Cerebellar cortex (tissue), 1 donor: ENCODE data around the gene CD52.

ENCODE experiments used
- DNase-seq: peaks from one replicate; pipeline ENCODE4 v3.0.0-alpha.2; 2015; ENCODE audit warnings: low spot score

Gene CD52

DNA sequence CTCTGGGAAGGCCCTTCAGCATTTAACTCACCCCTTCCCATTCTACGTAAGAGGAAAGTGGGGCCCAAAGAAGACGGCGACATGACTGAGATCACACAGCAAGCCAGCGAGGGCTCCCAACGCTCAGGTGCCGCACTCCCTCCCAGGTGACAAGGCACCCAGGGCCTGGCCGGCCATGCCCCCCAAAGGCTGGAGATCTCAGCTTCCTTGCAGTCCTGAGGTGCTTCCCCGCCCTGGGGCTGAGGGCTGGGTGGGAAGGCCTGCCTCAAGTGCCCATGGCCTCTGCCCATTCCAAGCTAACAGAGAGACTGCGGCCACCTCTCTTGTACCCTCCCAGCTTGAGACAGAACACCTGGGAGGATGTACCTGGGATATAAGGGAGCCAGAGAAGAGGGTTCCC lies 37.2 kb downstream of the CD52 start:
- no peak for DNase-seq

DNA sequence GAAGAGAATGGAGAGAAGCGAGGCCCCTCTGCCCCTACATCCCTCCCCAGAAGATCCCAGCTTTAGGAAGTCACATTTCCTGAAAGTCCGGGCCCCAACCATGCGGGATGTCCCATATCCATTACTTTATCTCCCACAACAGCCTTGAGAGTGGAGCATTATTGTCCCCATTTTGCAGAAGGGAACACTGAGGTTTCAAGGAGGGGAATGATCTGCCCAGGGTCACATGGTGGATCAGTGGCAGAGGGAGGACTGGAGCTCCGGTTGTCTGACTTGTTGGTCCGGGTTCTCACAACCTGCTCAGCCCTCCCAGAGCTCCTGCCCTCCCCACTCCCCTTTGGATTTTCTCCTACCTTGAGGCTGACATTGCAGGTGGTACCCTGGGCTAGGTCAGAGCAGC lies 38.3 kb downstream of the CD52 start:
- DNase-seq = no peak

DNA sequence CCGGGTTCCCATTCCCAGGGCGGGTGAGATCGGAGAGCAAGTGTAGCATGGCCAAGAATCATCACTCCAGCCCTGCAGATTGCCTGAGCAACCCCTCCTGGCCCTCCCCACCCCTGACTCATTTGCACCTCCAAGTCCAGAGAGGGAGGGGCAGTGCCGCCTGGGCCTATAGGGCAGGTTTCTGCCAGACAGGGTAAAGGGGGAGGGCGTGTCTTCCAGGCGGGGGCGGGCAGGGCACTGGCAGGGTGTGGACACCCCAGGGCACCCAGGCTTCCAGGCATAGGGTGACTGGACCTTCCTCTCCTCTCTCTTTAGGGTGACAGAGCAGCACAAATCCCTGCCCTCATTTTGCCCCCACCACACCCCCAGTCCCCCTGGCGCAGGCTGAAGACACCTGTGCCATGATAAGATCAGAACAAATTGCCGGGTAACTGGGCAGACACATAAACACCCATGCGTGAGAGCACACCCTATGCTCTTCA lies 39.4 kb downstream of the CD52 start:
- DNase-seq = no peak

DNA sequence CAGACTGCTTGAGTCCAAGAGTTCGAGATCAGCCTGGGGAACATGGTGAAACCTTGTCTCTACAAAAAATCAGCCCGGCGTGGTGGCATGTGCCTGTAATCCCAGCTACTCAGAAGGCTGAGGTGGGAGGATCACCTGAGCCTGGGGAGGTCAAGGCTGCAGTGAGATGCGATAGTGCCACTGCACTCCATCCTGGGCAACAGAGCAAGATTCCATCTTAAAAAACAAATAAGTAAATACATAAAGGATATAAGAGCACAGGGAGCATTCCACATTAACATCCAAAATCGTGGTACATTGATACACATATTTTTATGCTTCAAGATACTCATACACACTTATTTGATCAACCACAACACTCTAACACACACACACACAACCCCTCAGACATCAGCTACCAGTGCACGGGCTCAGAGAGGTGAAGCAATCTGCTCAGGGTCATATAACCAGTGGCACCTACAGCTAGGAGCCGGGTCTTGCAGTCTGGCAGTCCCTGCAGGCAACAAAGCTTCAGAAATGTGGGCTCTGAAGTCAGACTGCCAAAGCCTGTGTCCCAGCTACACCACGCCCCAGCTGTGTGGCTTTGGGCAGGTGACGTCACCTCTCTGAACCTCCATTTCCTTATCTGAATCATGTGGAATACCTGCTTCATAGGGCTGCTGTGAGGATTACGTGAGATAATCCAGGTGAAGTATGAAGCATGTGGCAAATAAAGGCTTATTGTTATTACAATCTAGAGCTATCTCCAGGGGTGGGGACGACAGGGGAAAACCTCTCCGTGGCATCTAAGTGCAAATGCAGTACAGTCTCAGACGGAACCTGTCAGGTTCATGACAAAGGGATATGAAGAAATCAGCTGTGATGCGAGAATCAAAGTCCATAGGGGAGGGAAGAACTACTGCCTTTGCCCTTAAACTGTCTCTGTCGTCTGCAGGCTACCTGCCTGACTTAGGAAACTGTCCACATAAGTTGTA lies 40.9 kb downstream of the CD52 start:
- no peak for DNase-seq

DNA sequence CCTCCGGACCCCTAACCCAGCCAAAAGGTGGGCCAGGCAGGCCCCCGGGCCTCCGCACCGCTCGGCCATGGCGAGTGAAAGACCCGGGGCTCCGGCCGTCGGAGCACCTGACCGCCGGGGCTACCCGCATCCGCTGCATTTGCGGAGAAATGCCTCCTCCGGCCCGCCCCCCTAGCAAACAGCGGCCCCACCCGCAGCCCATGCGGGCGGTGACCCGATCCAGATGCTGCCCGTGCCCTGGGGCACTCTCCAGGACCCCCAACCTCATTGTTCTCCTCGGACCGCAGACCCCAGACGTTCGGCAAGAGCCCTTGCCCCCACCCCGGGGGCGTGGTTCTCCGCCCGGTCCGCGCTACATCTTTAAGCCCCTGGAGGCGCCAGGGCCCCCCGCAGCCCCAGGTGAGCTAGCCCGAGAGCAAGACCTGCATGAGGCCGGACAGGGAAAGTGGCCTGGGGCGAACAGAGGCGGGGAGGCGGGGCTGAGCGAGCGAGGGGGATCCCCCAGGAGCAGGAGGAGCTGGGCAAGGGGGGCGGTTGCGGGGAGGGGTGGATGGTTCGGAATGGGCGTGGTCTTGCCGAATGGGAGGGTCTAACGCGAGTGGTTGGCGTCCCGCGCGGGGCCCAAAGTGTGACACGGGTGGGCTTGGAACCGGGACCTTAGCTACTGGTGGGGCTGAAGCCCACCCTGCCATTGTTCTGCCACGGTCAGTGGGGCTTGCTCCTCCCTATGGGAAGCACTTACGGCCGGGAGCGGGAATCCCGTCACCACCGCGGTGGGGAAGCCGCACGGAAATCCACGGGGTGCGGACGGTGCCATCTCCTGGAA lies 42.4 kb downstream of the CD52 start:
- DNase-seq = no peak

DNA sequence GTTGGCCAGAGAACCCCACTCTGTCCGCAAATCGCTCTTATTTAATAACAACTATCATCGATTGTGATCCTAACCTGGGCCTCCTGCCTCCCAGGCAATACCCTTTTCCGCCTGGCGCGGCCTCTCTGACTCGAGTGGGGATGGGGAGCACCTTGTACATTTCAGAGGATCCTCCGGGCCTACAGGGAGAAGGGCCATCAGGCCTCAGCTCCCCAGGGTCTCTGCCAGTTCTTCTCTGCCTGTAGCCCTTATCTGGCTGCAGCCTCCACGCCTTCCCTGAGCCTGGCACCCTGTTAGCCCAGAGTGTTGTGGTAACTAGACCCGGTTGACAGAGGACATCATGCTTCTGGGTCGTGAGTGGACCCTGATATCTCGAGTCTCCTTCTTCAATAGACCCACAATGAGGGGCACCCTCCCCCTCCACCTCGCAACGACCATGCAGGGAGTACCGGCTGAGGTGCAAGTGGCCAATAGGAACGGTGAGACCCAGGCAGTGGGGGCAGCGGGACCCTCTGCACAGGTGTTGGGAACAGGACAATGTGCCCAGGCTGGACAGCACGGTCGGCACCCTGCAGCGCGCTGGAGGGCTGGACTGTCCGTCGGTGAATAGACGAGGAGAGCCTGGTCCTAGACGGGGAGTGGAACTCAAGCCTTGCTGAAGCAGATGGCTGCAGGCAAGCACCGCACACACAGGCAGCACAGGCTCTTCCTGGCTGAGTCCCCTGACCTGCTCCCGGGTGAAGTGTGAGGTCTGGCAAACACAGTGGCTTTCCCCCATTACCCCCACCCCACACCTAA lies 43.2 kb downstream of the CD52 start:
- no peak for DNase-seq

DNA sequence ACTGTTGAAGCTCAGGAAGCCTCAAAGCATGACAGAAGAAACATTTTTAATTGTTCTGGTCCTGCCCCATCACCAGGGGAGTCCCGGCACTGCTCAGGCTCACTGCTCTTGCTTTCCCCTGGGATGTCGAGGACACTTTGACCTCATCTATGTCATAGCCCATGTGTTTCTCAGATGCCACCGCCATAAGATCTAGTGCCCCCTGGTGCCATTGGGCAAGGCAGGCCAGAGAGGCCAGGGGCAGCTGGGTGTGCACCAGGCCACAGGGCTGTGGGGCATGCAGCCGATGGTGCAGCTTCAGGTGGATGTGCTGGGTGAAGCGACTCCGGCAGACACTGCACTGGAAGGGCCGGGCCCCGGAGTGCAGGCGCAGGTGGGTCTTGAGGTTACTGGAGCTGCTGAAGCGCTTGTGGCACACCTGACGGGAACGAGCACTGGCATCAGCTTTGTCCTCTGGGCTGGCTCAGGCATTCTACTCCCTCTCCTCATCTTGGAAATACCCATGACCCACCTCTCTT lies 43.9 kb downstream of the CD52 start:
- DNase-seq = no peak

DNA sequence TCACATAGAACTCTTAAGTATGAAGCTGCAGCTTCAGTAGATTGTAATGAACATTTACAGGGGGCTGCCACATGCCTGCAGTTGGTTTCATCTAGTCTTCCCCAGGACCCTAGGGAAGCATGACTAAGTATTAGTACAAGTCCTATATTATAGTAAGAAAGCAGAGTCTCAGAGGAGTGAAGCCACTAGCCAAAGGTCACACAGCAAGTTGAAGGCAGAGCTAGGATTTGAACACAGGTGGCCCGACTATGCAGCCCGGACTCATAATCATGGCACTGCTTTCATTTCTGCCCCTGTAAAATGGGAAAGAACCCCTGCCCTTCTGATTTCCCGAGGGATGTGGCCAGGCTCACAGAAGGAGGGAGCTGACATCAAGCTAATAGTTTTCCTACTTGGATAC lies 44.6 kb downstream of the CD52 start:
- DNase-seq = no peak

DNA sequence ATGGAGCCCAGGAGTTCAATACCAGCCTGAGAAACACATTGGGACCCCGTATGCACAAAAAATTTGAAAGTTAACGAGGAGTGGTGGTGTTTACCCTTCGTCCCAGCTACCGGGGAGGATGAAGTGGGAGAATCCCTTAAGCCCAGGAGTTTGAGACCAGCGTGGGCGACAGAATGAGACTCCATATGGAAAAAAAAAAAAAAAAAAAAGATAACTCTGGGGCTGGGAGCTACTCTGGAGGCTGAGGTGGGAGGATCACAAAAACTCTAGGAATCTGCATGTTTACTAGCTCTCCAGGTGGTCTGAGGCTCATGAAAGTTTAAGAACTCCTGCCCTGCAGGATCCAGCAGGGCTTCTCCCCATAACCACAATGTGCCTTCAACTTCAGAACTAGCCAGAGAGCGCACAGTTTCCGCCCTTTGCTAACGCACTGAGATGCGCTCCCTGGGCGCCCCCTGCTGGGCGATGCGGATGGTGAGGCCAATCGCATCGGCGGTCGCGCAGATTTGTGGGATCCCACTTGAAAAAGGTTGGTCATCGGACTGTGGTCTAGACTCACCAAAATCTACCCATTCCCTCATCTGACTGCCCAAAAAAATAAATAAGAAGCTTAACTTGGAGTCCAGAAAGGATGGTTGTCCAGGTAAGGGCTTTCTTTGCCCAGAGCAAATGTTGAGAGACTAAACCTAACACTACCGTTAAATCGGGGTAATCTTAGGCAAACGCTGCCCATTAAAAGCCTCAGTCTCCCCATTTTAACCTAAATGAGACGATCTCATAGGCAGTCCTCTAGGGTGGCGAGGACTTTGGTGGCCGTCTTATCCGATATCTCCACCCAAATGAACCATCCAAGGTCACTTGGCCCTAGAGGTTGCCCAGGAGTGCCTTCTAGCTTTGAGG lies 46.0 kb downstream of the CD52 start:
- DNase-seq = peak; percentile 60

DNA sequence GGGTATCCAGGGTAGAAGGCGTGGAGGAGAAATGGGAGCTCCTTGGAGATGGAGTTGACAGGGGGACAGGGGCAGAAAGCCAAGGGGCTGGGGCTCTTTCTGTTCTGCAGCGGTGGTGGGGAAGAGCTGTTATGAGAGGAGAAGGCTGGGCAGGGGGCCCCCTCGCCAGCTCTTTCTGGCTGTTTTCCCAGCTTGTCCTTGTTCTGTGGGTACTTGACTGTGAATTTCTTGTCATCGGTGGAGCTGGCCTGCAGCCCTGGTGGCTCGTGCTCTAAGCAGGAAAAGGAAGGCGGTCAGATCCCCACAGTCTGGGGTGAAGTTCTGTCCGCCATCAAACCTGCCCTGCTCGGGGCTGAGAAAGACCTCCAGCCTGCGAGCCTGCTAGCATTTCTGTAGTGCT lies 47.2 kb downstream of the CD52 start:
- no peak for DNase-seq

DNA sequence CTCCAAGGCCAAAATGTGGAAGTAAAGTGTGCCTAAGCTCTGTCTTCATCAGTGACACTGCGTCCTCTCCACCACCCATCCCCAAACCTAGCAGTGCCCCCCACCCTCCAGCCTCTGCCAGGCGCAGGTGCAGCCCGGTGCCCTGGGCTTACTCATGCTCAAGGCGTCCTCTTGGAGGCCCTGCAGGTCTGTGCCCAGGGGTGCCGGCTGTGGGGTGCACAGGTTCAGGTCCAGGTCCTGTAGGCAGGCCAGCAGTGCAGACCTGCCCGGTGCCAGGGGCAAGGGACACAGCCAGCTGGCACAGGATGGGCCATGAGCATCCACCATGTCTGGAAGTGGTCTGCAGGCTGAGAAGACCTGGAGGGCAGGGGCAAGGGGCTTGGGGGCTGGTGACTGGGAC lies 49.7 kb downstream of the CD52 start:
- no peak for DNase-seq

DNA sequence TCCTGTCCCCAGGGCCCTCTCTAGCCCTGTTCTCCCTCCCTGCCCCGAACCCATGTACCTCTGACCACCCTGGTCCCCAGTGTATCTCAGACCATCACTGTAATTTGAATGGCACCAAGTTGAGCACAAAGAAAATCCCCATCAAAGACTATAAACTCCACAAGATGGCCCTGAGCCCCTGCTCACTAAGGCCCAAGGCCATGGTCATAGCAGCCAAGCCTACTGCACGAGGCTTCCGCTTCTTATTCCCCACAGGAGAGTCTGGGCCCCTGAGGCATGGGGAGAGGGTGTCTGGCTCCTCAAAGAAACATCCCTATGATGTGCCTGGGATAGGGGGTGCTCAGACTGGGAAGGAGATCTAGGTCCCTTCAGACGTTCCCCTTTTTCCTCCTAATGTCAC lies 50.2 kb downstream of the CD52 start:
- DNase-seq = no peak

DNA sequence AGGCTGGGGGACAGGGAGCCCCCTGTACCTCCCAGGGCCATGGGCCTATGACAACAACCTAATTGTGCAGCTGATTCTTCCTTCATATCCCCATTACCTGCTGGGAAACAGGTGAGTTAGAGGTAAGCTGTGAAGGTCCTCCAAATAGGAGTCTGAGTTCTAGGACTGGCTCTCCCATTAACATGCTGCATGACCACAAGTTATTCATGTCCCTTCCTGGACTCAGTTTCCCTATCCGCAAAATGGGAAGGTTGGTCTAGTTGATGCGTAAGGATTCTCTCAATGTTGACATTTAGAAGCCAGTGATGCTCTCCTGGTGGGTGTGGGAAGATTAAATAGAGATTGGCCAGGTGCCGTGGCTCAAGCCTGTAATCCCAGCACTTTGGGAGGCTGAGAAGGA lies 50.7 kb downstream of the CD52 start:
- no peak for DNase-seq
